Parathyroid adenoma (tissue), 2 donors: ENCODE data around the gene SMAD7.
A peak's percentile ranks its signal among the peaks of the same experiment; 100 is the strongest.

Experiments
- H2AFZ ChIP-seq: fragments of 300-600 bp; sonication (generic); one replicate; pipeline ENCODE4 v1.7.0; 2017; ENCODE audit warnings: antibody characterized with exemption, mild to moderate bottlenecking
- H3K27ac ChIP-seq: fragments of 300-600 bp; sonication (generic); one replicate; pipeline ENCODE4 v1.7.0; 2017
- H3K27me3 ChIP-seq: fragments of 300-600 bp; sonication (generic); one replicate; pipeline ENCODE4 v1.7.0; 2017; ENCODE audit warnings: low read length; ENCODE audit not compliant: control insufficient read depth, insufficient read depth
- H3K36me3 ChIP-seq: fragments of 300-600 bp; sonication (generic); one replicate; pipeline ENCODE4 v1.7.0; 2017; ENCODE audit warnings: low read length; ENCODE audit not compliant: control insufficient read depth, insufficient read depth
- H3K4me1 ChIP-seq: fragments of 300-600 bp; sonication (generic); one replicate; pipeline ENCODE4 v1.7.0; 2017; ENCODE audit warnings: control low read depth
- H3K4me2 ChIP-seq: fragments of 300-600 bp; sonication (generic); one replicate; pipeline ENCODE4 v1.7.0; 2017; ENCODE audit warnings: low read length
- H3K4me3 ChIP-seq: fragments of 300-600 bp; sonication (generic); one replicate; pipeline ENCODE4 v1.7.0; 2017; ENCODE audit warnings: low read depth, low read length
- H3K79me2 ChIP-seq: fragments of 300-600 bp; sonication (generic); one replicate; pipeline ENCODE4 v1.7.0; 2017; ENCODE audit warnings: control low read depth
- H3K9ac ChIP-seq: fragments of 300-600 bp; sonication (generic); one replicate; pipeline ENCODE4 v1.7.0; 2017; ENCODE audit warnings: mild to moderate bottlenecking
- H3K9me3 ChIP-seq: fragments of 300-600 bp; sonication (generic); one replicate; pipeline ENCODE4 v1.7.0; 2017; ENCODE audit warnings: low read length; ENCODE audit not compliant: control insufficient read depth
- TF ChIP-seq, protein P1 (sequence below): fragments of 300-600 bp; sonication (generic); IDR thresholded peaks from one replicate; pipeline ENCODE4 v1.7.0; 2017; ENCODE audit warnings: antibody characterized with exemption, mild to moderate bottlenecking
- donor health status: primary hyperparathyroidism.

SMAD7 gene

DNA sequence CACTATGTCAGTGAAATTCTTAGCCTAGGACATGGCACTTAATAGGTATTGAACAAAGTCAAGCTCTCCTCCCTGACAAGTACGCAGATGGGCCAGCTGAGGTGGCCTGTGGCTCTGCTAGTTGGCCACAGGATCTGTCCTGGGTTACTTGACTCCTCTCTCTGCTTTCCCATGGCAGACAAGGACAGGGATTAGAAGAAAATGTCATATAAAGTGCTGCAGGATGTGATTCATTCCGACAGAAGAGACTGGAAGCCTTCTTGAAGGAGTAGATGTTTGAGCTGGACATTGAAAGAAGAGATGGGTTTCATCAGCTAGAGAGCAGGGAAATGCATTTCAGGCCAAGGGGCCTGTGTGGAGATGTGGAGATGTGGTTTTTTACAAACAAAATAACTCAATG, 46.7 kb downstream of the SMAD7 start:
- no peaks in the 10 kb centered on the region for H3K9me3 ChIP-seq
- H3K4me3 ChIP-seq: no peak overlapping the region
- no peaks in the 10 kb centered on the region for H3K79me2 ChIP-seq
- H3K4me2 ChIP-seq: no peak overlapping the region
- H3K27ac ChIP-seq: no peak overlapping the region
- TF ChIP-seq, protein P1, sequence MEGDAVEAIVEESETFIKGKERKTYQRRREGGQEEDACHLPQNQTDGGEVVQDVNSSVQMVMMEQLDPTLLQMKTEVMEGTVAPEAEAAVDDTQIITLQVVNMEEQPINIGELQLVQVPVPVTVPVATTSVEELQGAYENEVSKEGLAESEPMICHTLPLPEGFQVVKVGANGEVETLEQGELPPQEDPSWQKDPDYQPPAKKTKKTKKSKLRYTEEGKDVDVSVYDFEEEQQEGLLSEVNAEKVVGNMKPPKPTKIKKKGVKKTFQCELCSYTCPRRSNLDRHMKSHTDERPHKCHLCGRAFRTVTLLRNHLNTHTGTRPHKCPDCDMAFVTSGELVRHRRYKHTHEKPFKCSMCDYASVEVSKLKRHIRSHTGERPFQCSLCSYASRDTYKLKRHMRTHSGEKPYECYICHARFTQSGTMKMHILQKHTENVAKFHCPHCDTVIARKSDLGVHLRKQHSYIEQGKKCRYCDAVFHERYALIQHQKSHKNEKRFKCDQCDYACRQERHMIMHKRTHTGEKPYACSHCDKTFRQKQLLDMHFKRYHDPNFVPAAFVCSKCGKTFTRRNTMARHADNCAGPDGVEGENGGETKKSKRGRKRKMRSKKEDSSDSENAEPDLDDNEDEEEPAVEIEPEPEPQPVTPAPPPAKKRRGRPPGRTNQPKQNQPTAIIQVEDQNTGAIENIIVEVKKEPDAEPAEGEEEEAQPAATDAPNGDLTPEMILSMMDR: no peak
- H2AFZ ChIP-seq: no peak overlapping the region
- no peaks in the 10 kb centered on the region for H3K27me3 ChIP-seq
- no peak overlapping the region for H3K9ac ChIP-seq
- peaks cover 8% of the 10 kb centered on the region for H3K4me1 ChIP-seq
- no peaks in the 10 kb centered on the region for H3K36me3 ChIP-seq

DNA sequence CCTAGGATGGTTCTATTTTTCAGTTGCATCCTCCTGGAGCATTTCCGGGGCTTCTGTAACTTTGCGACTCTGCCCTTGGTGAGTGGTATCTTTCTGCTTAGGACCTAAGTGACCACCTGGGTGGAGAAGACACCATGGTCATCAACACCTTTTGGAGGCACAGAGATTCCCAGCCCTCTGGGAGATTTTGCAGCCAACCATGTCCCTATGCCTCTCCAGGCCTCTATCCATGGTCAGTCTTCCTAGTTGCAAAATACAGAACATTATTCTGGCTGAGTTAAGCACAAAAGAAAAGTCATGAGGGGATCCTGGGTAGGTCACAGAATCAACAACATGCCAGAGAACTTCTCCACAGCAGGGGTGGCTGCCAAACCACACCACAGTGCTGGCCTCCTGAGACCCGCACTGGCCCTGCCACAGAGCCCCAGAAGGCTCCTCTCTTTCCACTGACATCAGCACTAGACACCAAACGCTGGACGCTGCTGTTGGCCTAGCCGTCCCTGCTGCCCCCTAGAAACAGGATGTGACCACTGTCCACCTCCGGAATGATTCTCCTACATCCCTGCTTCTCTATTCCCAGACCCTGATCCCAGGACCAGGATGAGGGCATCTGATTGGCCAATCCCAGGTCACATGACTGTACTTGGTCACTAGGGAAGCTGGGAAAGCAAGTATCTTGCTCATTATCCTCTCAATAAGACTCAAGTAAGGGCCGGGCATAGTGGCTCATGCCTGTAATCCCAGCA, 47.7 kb downstream of the SMAD7 start:
- TF ChIP-seq, protein P1: no peak
- Histone ChIP-seq H3K27ac (no peak overlapping the region), H3K9me3 (no peaks in the 10 kb centered on the region), H3K36me3 (no peaks in the 10 kb centered on the region), H3K79me2 (no peaks in the 10 kb centered on the region), H3K4me3 (no peak overlapping the region), H2AFZ (peak overlapping the region; percentile 44), H3K4me1 (peaks cover 8% of the 10 kb centered on the region), H3K27me3 (no peaks in the 10 kb centered on the region), H3K9ac (no peak overlapping the region), H3K4me2 (no peak overlapping the region)

DNA sequence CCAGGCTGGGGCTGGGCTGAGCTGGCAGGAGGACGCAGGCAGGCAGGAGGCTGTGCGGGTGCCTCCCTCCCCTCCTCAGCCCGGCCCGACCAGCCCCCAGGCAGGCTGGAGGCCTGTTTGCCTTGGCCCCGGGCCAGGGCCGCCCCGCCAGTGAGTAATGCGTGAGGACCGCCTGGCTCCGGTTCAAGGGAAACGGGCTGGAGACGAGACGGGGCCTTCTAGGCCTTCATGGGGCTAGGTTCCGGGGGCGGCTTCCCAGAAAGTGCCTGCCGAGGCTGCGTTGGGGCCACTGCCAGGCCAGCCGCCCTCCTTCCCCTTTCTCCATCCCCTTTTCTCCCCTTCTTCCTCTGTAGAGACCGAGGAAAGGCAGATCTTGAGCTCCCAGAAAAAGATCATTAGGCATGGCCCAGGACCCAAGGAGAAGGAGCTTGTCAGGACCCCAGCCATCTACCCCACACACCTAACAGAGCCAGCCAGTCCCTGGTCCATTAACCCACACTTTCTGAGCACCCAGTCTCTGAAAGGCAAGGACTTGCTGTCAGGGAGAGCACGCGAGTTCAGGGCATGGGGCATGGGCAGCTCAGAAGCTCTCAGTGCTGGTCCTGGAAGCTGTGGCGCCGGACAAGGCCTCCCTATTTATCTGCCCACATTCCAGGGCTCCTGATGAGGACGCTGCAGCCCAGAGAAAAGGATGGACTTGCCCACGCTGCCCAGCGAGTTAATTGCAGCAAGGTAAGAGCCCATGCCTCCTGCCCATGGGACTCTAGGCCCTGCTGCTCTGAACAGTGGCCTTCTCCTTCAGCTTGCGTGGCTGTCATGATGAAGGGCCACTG, 48.5 kb downstream of the SMAD7 start:
- Histone ChIP-seq H3K9me3 (no peaks in the 10 kb centered on the region), H3K4me2 (no peak overlapping the region)

DNA sequence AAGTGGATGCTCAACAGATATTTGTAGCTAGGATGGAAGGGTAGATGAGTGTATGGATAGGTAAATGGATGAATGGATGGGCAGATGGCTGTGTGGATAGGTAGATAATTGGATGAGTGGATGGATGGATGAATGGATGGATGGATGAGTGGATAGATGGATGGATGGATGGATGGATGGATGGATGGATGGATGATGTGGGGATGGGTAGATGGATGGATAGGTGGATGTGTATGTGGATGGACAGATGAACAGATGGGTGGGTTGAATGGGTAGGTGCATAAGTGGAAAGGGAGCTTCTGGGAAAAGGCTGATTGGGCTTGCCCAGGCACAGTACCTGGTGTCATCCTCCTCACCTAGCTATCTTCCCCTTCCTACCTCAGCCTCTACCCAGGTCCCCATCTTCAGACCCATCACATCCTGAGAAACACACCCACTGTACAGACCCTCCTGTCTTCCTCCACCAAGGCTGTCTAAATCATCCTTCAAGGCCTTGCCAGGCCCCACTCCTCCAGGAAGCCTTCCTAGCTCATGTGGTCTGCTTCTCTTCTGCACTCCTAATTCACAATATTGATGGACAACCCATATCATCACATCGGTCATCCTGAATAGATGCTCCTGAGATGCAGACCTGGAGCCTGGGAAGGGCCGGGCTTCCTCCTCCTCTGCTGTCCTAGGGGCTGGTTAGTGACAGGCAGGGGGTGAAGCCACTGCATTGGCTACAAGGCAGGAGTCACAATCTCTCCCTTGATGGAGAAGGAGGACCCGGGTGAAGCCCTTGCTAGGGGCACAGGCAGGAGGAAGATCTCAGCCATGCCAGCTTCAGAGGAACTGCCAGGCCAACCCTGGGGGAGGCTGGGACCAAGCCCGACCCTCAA, 49.4 kb downstream of the SMAD7 start:
- no peak overlapping the region for H3K9ac ChIP-seq
- no peaks in the 10 kb centered on the region for H3K79me2 ChIP-seq
- peak overlapping the region; percentile 44 for H2AFZ ChIP-seq
- no peak overlapping the region for H3K4me2 ChIP-seq
- H3K27me3 ChIP-seq: no peaks in the 10 kb centered on the region
- H3K4me1 ChIP-seq: peaks cover 8% of the 10 kb centered on the region
- no peaks in the 10 kb centered on the region for H3K36me3 ChIP-seq
- TF ChIP-seq, protein P1: no peak
- H3K9me3 ChIP-seq: no peaks in the 10 kb centered on the region
- H3K4me3 ChIP-seq: no peak overlapping the region
- H3K27ac ChIP-seq: no peak overlapping the region

More for the DNA sequence above, 48.5 kb downstream of the SMAD7 start:
- Histone ChIP-seq H3K9ac (no peak overlapping the region), H3K79me2 (no peaks in the 10 kb centered on the region), H3K4me1 (peaks cover 8% of the 10 kb centered on the region), H3K4me3 (no peak overlapping the region), H2AFZ (peak overlapping the region; percentile 44), H3K27me3 (no peaks in the 10 kb centered on the region), H3K27ac (peak overlapping the region; percentile 37), H3K36me3 (no peaks in the 10 kb centered on the region)
- TF ChIP-seq, protein P1: no peak
